MM.1S (cell line): ENCODE measurements around the gene FLRT2.

ENCODE experiments used
- DNase-seq: peaks from one replicate; pipeline ENCODE4 v3.0.0-alpha.2; 2015
- H2AFZ ChIP-seq: fragments of 300-600 bp; sonication (generic); 2 replicates; pipeline ENCODE4 v1.6.0; 2016; ENCODE audit warnings: antibody characterized with exemption, low read length
- H3F3A ChIP-seq: fragments of 300-600 bp; sonication (generic); 2 replicates; pipeline ENCODE4 v1.6.1; 2016; ENCODE audit warnings: mild to moderate bottlenecking, antibody characterized with exemption, low read length, moderate library complexity, mixed read lengths; ENCODE audit not compliant: insufficient read depth
- H3K27ac ChIP-seq: fragments of 300-600 bp; sonication (generic); 2 replicates; pipeline ENCODE4 v1.5.1; 2016; ENCODE audit warnings: mild to moderate bottlenecking, low read length
- H3K27me3 ChIP-seq: fragments of 300-600 bp; sonication (generic); replicated peaks from 2 replicates; pipeline ENCODE4 v1.6.0; 2016; ENCODE audit warnings: low read length; ENCODE audit not compliant: insufficient read depth
- H3K36me3 ChIP-seq: fragments of 300-600 bp; sonication (generic); replicated peaks from 2 replicates; pipeline ENCODE4 v1.6.1; 2016; ENCODE audit warnings: mild to moderate bottlenecking, low read length, mixed read lengths; ENCODE audit not compliant: insufficient read depth
- H3K4me1 ChIP-seq: fragments of 300-600 bp; sonication (generic); 2 replicates; pipeline ENCODE4 v1.6.1; 2016; ENCODE audit warnings: low read length, mixed read lengths
- H3K4me2 ChIP-seq: fragments of 300-600 bp; sonication (generic); 2 replicates; pipeline ENCODE4 v1.6.0; 2016; ENCODE audit warnings: low read depth, low read length
- H3K4me3 ChIP-seq: fragments of 300-600 bp; sonication (generic); 2 replicates; pipeline ENCODE4 v1.5.1; 2016; ENCODE audit warnings: low read length, mixed read lengths
- H3K79me2 ChIP-seq: fragments of 300-600 bp; sonication (generic); 2 replicates; pipeline ENCODE4 v1.6.1; 2016; ENCODE audit warnings: mixed run types, low read length, mixed read lengths
- H3K9ac ChIP-seq: fragments of 300-600 bp; sonication (generic); 2 replicates; pipeline ENCODE4 v1.6.1; 2016; ENCODE audit warnings: low read length, mixed read lengths
- H3K9me2 ChIP-seq: fragments of 300-600 bp; sonication (generic); replicated peaks from 2 replicates; pipeline ENCODE4 v1.6.1; 2016; ENCODE audit warnings: mild to moderate bottlenecking, low read length, mixed read lengths; ENCODE audit not compliant: insufficient read depth
- H3K9me3 ChIP-seq: fragments of 300-600 bp; sonication (generic); replicated peaks from 2 replicates; pipeline ENCODE4 v1.6.1; 2016; ENCODE audit warnings: mild to moderate bottlenecking, low read length, mixed read lengths; ENCODE audit not compliant: insufficient read depth
- H4K20me1 ChIP-seq: fragments of 300-600 bp; sonication (generic); 2 replicates; pipeline ENCODE4 v1.6.1; 2016; ENCODE audit warnings: mild to moderate bottlenecking, low read length, moderate library complexity, mixed read lengths; ENCODE audit not compliant: insufficient read depth
- EZH2 ChIP-seq: fragments of 300-600 bp; sonication (generic); optimal IDR thresholded peaks from 2 replicates; pipeline ENCODE3; 2017; ENCODE audit warnings: low read depth, mild to moderate bottlenecking, antibody characterized with exemption, low read length, mixed read lengths
- EZH2phosphoT487 ChIP-seq: fragments of 300-600 bp; sonication (generic); IDR thresholded peaks from 2 replicates; pipeline ENCODE4 v1.6.1; 2018; ENCODE audit warnings: antibody characterized with exemption, low read length
- TF ChIP-seq, protein P1 (sequence below): fragments of 300-600 bp; sonication (generic); IDR thresholded peaks from 2 replicates; pipeline ENCODE4 v1.5.1; 2016; ENCODE audit warnings: antibody characterized with exemption, low read length, mixed read lengths

The FLRT2 gene

GRCh38 chr14:85622106-85622505 lies 92.2 kb downstream of the FLRT2 start:
- Histone ChIP-seq H3K79me2 (no peaks in the 10 kb centered on the region), H3F3A (no peaks in the 10 kb centered on the region), H3K4me3 (no peak overlapping the region), H3K4me1 (no peaks in the 10 kb centered on the region), H3K9me2 (no peaks in the 10 kb centered on the region), H4K20me1 (no peaks in the 10 kb centered on the region), H3K27ac (no peak overlapping the region), H2AFZ (no peak overlapping the region), H3K9ac (no peak overlapping the region), H3K9me3 (no peaks in the 10 kb centered on the region), H3K4me2 (no peak overlapping the region), H3K36me3 (no peaks in the 10 kb centered on the region), H3K27me3 (no peaks in the 10 kb centered on the region)
- TF ChIP-seq EZH2phosphoT487 (no peak), EZH2 (no peak)
- TF ChIP-seq, protein P1, sequence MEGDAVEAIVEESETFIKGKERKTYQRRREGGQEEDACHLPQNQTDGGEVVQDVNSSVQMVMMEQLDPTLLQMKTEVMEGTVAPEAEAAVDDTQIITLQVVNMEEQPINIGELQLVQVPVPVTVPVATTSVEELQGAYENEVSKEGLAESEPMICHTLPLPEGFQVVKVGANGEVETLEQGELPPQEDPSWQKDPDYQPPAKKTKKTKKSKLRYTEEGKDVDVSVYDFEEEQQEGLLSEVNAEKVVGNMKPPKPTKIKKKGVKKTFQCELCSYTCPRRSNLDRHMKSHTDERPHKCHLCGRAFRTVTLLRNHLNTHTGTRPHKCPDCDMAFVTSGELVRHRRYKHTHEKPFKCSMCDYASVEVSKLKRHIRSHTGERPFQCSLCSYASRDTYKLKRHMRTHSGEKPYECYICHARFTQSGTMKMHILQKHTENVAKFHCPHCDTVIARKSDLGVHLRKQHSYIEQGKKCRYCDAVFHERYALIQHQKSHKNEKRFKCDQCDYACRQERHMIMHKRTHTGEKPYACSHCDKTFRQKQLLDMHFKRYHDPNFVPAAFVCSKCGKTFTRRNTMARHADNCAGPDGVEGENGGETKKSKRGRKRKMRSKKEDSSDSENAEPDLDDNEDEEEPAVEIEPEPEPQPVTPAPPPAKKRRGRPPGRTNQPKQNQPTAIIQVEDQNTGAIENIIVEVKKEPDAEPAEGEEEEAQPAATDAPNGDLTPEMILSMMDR, result no peak
- DNase-seq, result no peak

GRCh38 chr14:85622986-85623685 lies 93.2 kb downstream of the FLRT2 start:
- H3K79me2 ChIP-seq, result no peaks in the 10 kb centered on the region
- no peak overlapping the region for H2AFZ ChIP-seq
- no peaks in the 10 kb centered on the region for H3F3A ChIP-seq
- H3K9ac ChIP-seq, result no peak overlapping the region
- DNase-seq, result no peak
- no peaks in the 10 kb centered on the region for H3K36me3 ChIP-seq
- H3K9me3 ChIP-seq, result no peaks in the 10 kb centered on the region
- no peak overlapping the region for H3K27ac ChIP-seq
- H3K4me3 ChIP-seq, result no peak overlapping the region
- TF ChIP-seq, protein P1, result no peak
- TF ChIP-seq EZH2phosphoT487, result no peak
- TF ChIP-seq EZH2, result no peak
- H3K9me2 ChIP-seq, result no peaks in the 10 kb centered on the region
- no peaks in the 10 kb centered on the region for H3K27me3 ChIP-seq
- no peaks in the 10 kb centered on the region for H4K20me1 ChIP-seq
- H3K4me1 ChIP-seq, result no peaks in the 10 kb centered on the region
- no peak overlapping the region for H3K4me2 ChIP-seq

GRCh38 chr14:85625925-85626585 lies 96.1 kb downstream of the FLRT2 start:
- H3K9me3 ChIP-seq, result no peaks in the 10 kb centered on the region
- TF ChIP-seq, protein P1, result no peak
- no peak for TF ChIP-seq EZH2phosphoT487
- TF ChIP-seq EZH2, result no peak
- no peak overlapping the region for H3K4me2 ChIP-seq
- H3F3A ChIP-seq, result no peaks in the 10 kb centered on the region
- H4K20me1 ChIP-seq, result no peaks in the 10 kb centered on the region
- no peak overlapping the region for H3K27ac ChIP-seq
- no peak overlapping the region for H3K9ac ChIP-seq
- no peaks in the 10 kb centered on the region for H3K9me2 ChIP-seq
- H3K4me1 ChIP-seq, result no peaks in the 10 kb centered on the region
- H3K4me3 ChIP-seq, result no peak overlapping the region
- no peak for DNase-seq
- no peaks in the 10 kb centered on the region for H3K27me3 ChIP-seq
- no peaks in the 10 kb centered on the region for H3K79me2 ChIP-seq
- H3K36me3 ChIP-seq, result no peaks in the 10 kb centered on the region
- H2AFZ ChIP-seq, result no peak overlapping the region
